Kidney epithelial cell (primary cell): ENCODE measurements around the gene SRL. TPM values are rescaled to one million over a fixed set of nuclear protein-coding genes. Genes with fewer than 3 reads are reported as not detected.

Source experiments
- DNase-seq: peaks from one replicate; pipeline ENCODE4 v3.0.0-alpha.2; 2010; ENCODE audit warnings: low read depth
- H3K27me3 ChIP-seq: 2 replicates; pipeline ENCODE4 v1.6.0; 2011; ENCODE audit warnings: low read length; ENCODE audit not compliant: control insufficient read depth, insufficient read depth
- H3K36me3 ChIP-seq: 2 replicates; pipeline ENCODE4 v1.5.1; 2011; ENCODE audit warnings: low read length; ENCODE audit not compliant: control insufficient read depth, insufficient read depth
- H3K4me3 ChIP-seq: 2 replicates; pipeline ENCODE4 v1.5.1; 2011; ENCODE audit warnings: low read depth, mild to moderate bottlenecking, control low read depth, low read length
- CTCF ChIP-seq: IDR thresholded peaks from 2 replicates; pipeline ENCODE4 v1.5.1; 2011; ENCODE audit warnings: mild to moderate bottlenecking, moderate library complexity, low read length, control low read depth, inconsistent platforms; ENCODE audit not compliant: insufficient read depth, poor library complexity, severe bottlenecking
- total RNA-seq: library from RNA; depleted of rRNA; stranded (reverse); fragments of >200 nt; gene quantifications from 2 replicates; pipeline ENCODE4 v1.2.3, GENCODE V29; 2015

Gene SRL
- total RNA-seq, 1 donor from 2014 or later, result not detected

GRCh38 chr16:4265676-4266075, 23.8 kb upstream of the SRL start:
- Histone ChIP-seq H3K4me3 (no peak overlapping the region), H3K36me3 (peaks cover 2% of the 10 kb centered on the region), H3K27me3 (no peaks in the 10 kb centered on the region)
- TF ChIP-seq CTCF, result no peak
- DNase-seq, result no peak

- Histone ChIP-seq H3K27me3 (no peaks in the 10 kb centered on the region), H3K36me3 (peaks cover 2% of the 10 kb centered on the region), H3K4me3 (no peak overlapping the region)
- TF ChIP-seq CTCF, result no peak
- no peak for DNase-seq
Measured at GRCh38 chr16:4264546-4264945, 22.7 kb upstream of the SRL start.

GRCh38 chr16:4263504-4264436, 21.9 kb upstream of the SRL start:
- Histone ChIP-seq H3K27me3 (no peaks in the 10 kb centered on the region), H3K36me3 (peaks cover 2% of the 10 kb centered on the region), H3K4me3 (no peak overlapping the region)
- no peak for DNase-seq
- no peak for TF ChIP-seq CTCF

- no peaks in the 10 kb centered on the region for H3K27me3 ChIP-seq
- no peak overlapping the region for H3K4me3 ChIP-seq
- no peak for TF ChIP-seq CTCF
- DNase-seq, result no peak
- peaks cover 2% of the 10 kb centered on the region for H3K36me3 ChIP-seq
Measured at GRCh38 chr16:4262303-4262835, 20.5 kb upstream of the SRL start.

GRCh38 chr16:4261557-4262172, 19.8 kb upstream of the SRL start:
- no peaks in the 10 kb centered on the region for H3K27me3 ChIP-seq
- H3K36me3 ChIP-seq, result peaks cover 2% of the 10 kb centered on the region
- TF ChIP-seq CTCF, result peak; percentile 79
- no peak for DNase-seq
- H3K4me3 ChIP-seq, result no peak overlapping the region
